Esophagus squamous epithelium (tissue), 4 donors: Measurements from ENCODE around the gene PRKACA.

Experiments used
- POLR2A ChIP-seq, 4 donors: fragments of 450-650 bp; IDR thresholded peaks; one replicate each; pipeline ENCODE4 v1.6.1; 2017; ENCODE audit warnings: antibody characterized with exemption in 4 of 4, mild to moderate bottlenecking in 4 of 4, moderate library complexity in 3 of 4
- TF ChIP-seq, protein P1 (sequence below), 6 experiments: fragments of 450-650 bp in 4 of 6; fragments of 200-600 bp in 2 of 6; sonication (generic) in 2 of 6; IDR thresholded peaks; one replicate each; pipeline ENCODE4 v1.5.1; 2016 to 2019; ENCODE audit warnings: antibody characterized with exemption in 6 of 6, mild to moderate bottlenecking in 4 of 6, moderate library complexity in 4 of 6

DNA sequence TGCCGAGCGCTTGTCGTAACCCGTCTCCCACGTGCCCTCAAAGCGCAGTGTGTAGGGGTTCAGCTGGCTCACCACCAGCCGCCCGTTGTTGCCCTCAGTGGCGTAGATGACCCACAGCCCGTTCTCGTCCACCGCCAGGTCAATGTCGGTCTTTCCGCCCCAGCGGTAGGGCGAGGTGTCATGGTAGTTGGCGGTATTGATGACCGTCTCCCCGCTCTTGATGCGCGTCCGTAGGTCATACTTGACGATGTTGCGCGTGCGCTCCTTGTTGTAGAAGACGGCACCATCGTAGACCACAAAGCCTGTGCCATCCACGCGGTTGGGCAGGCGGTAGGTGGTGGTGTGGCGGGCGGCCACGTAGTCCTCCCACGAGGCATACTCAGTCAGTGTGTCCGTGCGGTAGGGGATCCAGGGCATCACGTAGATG, 45.3 kb upstream of the PRKACA start:
- TF ChIP-seq, protein P1, sequence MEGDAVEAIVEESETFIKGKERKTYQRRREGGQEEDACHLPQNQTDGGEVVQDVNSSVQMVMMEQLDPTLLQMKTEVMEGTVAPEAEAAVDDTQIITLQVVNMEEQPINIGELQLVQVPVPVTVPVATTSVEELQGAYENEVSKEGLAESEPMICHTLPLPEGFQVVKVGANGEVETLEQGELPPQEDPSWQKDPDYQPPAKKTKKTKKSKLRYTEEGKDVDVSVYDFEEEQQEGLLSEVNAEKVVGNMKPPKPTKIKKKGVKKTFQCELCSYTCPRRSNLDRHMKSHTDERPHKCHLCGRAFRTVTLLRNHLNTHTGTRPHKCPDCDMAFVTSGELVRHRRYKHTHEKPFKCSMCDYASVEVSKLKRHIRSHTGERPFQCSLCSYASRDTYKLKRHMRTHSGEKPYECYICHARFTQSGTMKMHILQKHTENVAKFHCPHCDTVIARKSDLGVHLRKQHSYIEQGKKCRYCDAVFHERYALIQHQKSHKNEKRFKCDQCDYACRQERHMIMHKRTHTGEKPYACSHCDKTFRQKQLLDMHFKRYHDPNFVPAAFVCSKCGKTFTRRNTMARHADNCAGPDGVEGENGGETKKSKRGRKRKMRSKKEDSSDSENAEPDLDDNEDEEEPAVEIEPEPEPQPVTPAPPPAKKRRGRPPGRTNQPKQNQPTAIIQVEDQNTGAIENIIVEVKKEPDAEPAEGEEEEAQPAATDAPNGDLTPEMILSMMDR (IDR thresholded peaks at IDR 0.05), result no peak
- TF ChIP-seq POLR2A (IDR thresholded peaks at IDR 0.05), result no peak
